HCT116 (cell line): ENCODE data around the gene ST3GAL2. TPM values are rescaled to one million over a fixed set of nuclear protein-coding genes. Genes with fewer than 3 reads are reported as not detected.

ENCODE experiments used
- ATAC-seq: fragments of 200-7000 bp; cut with Tn5 transposase; 2 replicates; pipeline ENCODE4 v1.9.1; 2020; ENCODE audit warnings: mild to moderate bottlenecking, moderate library complexity
- BruUV-seq: library from RNA; stranded (reverse); fragments of 400-500 nt; replicated peaks from 2 replicates; lab custom pipeline; 2021; lab: Mats Ljungman, UMichigan
- CTCF ChIA-PET: fragments of 300-600 bp; sonication (Branson Sonifier 250); formaldehyde crosslinking; loops from one replicate; lab custom pipeline; 2021; ENCODE audit warnings: antibody characterized with exemption; lab: Charles Lee
- POLR2A ChIA-PET: fragments of 300-600, 350-600 bp; sonication (Branson Sonifier 250); formaldehyde crosslinking; loops from one replicate; lab custom pipeline; 2021; ENCODE audit warnings: antibody characterized with exemption; lab: Charles Lee
- RAD21 ChIA-PET, 2 experiments: fragments of 300-600 bp; sonication (Branson Sonifier 250); formaldehyde crosslinking; loops; one replicate each; lab custom pipeline; 2023; ENCODE audit warnings: low total read pairs in 2 of 2; ENCODE audit not compliant: uncharacterized antibody in 2 of 2, unreplicated experiment in 2 of 2, low non-redundant PET in 1 of 2; lab: Charles Lee
- DNase-seq: peaks from one replicate; pipeline ENCODE4 v3.0.0-alpha.2; 2010; ENCODE audit warnings: low read depth, low spot score
- H2AFZ ChIP-seq: fragments of 200-600 bp; shearing (Covaris generic), sonication (generic); 2 replicates; pipeline ENCODE4 v1.6.1; 2017; ENCODE audit warnings: low read depth, mixed run types, mixed read lengths, antibody characterized with exemption, low read length; ENCODE audit not compliant: poor library complexity, severe bottlenecking
- H3K27ac ChIP-seq: 2 replicates; pipeline ENCODE4 v1.5.1; 2012; ENCODE audit warnings: low read depth, low read length
- H3K27me3 ChIP-seq: fragments of 200-600 bp; sonication (generic); 2 replicates; pipeline ENCODE4 v1.6.1; 2016; ENCODE audit warnings: mixed run types, low read length, mixed read lengths; ENCODE audit not compliant: insufficient read depth
- H3K36me3 ChIP-seq, 2 experiments: fragments of 200-500 bp in 1 of 2; fragments of 200-600 bp in 1 of 2; sonication (Bioruptor generic) in 1 of 2; sonication (generic) in 1 of 2; 2 replicates each; pipeline versions ENCODE4 v1.5.1 to v1.6.1; 2014 to 2016; ENCODE audit warnings: low read length in 2 of 2, inconsistent platforms in 1 of 2, mixed read lengths in 1 of 2, mixed run types in 1 of 2; ENCODE audit not compliant: insufficient read depth in 2 of 2, control insufficient read depth in 1 of 2
- H3K4me1 ChIP-seq, 2 experiments: fragments of 200-600 bp in 1 of 2; sonication (generic) in 1 of 2; 2 replicates each; pipeline versions ENCODE4 v1.5.1 to v1.6.1; 2012 to 2017; ENCODE audit warnings: low read length in 2 of 2, inconsistent platforms in 1 of 2, mild to moderate bottlenecking in 1 of 2, mixed read lengths in 1 of 2, mixed run types in 1 of 2, moderate library complexity in 1 of 2; ENCODE audit not compliant: insufficient read depth in 2 of 2, control insufficient read depth in 1 of 2
- H3K4me2 ChIP-seq: fragments of 200-600 bp; sonication (generic); 2 replicates; pipeline ENCODE4 v1.6.1; 2017; ENCODE audit warnings: mixed run types, low read length, mixed read lengths
- H3K4me3 ChIP-seq, 2 experiments: fragments of 200-600 bp in 1 of 2; sonication (generic) in 1 of 2; replicated peaks in 1 of 2; 2 replicates each; pipeline ENCODE4 v1.5.1; 2011 to 2016; ENCODE audit warnings: low read length in 2 of 2, control low read depth in 1 of 2, low read depth in 1 of 2, mild to moderate bottlenecking in 1 of 2, mixed read lengths in 1 of 2, mixed run types in 1 of 2
- H3K79me2 ChIP-seq: fragments of 200-600 bp; sonication (generic); 2 replicates; pipeline ENCODE4 v1.6.1; 2017; ENCODE audit warnings: mild to moderate bottlenecking, mixed run types, low read length, moderate library complexity, mixed read lengths; ENCODE audit not compliant: insufficient read depth
- H3K9ac ChIP-seq: fragments of 200-600 bp; sonication (generic); 2 replicates; pipeline ENCODE4 v1.6.1; 2016; ENCODE audit warnings: low read length, mixed read lengths
- H3K9me2 ChIP-seq: fragments of 200-600 bp; sonication (generic), shearing (Covaris generic); 2 replicates; pipeline ENCODE4 v1.6.1; 2017; ENCODE audit warnings: mixed run types, mild to moderate bottlenecking, moderate library complexity; ENCODE audit not compliant: insufficient read depth
- H3K9me3 ChIP-seq, 2 experiments: fragments of 200-500 bp in 1 of 2; fragments of 200-600 bp in 1 of 2; sonication (Bioruptor generic) in 1 of 2; sonication (generic) in 1 of 2; 2 replicates each; pipeline ENCODE4 v1.6.1; 2014 to 2017; ENCODE audit warnings: low read length in 2 of 2, mixed read lengths in 2 of 2, inconsistent platforms in 1 of 2, low read depth in 1 of 2, mild to moderate bottlenecking in 1 of 2, mixed run types in 1 of 2, moderate library complexity in 1 of 2; ENCODE audit not compliant: control insufficient read depth in 1 of 2, insufficient read depth in 1 of 2
- H4K20me1 ChIP-seq: fragments of 200-600 bp; sonication (generic), shearing (Covaris generic); 2 replicates; pipeline ENCODE4 v1.6.1; 2017; ENCODE audit warnings: mixed run types, mild to moderate bottlenecking, moderate library complexity; ENCODE audit not compliant: insufficient read depth
- EGR1 ChIP-seq: IDR thresholded peaks from 2 replicates; pipeline ENCODE4 v1.6.1; 2012; ENCODE audit warnings: low read depth
- ELF1 ChIP-seq: IDR thresholded peaks from 2 replicates; pipeline ENCODE4 v1.6.1; 2012; ENCODE audit warnings: low read depth, borderline replicate concordance
- EZH2 ChIP-seq: fragments of 200-600 bp; sonication (generic); IDR thresholded peaks from 2 replicates; pipeline ENCODE4 v1.6.1; 2017; ENCODE audit warnings: antibody characterized with exemption, mixed run types
- JUND ChIP-seq: IDR thresholded peaks from 2 replicates; pipeline ENCODE4 v1.6.1; 2012
- POLR2A ChIP-seq: IDR thresholded peaks from 2 replicates; pipeline ENCODE4 v1.7.0; 2011; ENCODE audit warnings: borderline replicate concordance; ENCODE audit not compliant: insufficient read depth, insufficient read length; ENCODE audit errors: extremely low read depth
- POLR2AphosphoS5 ChIP-seq: IDR thresholded peaks from 2 replicates; pipeline ENCODE4 v1.6.1; 2011; ENCODE audit warnings: mild to moderate bottlenecking, low read depth, low read length, moderate library complexity
- RAD21 ChIP-seq: IDR thresholded peaks from 2 replicates; pipeline ENCODE4 v1.6.1; 2012; ENCODE audit warnings: low read depth, mild to moderate bottlenecking
- SIN3A ChIP-seq: IDR thresholded peaks from 2 replicates; pipeline ENCODE4 v1.6.1; 2012; ENCODE audit warnings: low read depth
- SP1 ChIP-seq: IDR thresholded peaks from 2 replicates; pipeline ENCODE4 v1.6.1; 2012; ENCODE audit warnings: low read depth
- SRF ChIP-seq: IDR thresholded peaks from 2 replicates; pipeline ENCODE4 v1.6.1; 2012; ENCODE audit warnings: low read depth
- TCF7L2 ChIP-seq: IDR thresholded peaks from 2 replicates; pipeline ENCODE4 v1.7.0; 2011; ENCODE audit warnings: borderline replicate concordance, inconsistent platforms; ENCODE audit not compliant: insufficient read depth, insufficient read length; ENCODE audit errors: extremely low read depth
- YY1 ChIP-seq: IDR thresholded peaks from 2 replicates; pipeline ENCODE4 v1.6.1; 2011; ENCODE audit warnings: low read length, low read depth, moderate library complexity, mild to moderate bottlenecking; ENCODE audit not compliant: insufficient replicate concordance; ENCODE audit errors: extremely low read depth
- ZNF274 ChIP-seq: fragments of 200-500 bp; sonication (Bioruptor generic); IDR thresholded peaks from 2 replicates; pipeline ENCODE4 v1.6.1; 2014; ENCODE audit warnings: mild to moderate bottlenecking, low read depth, low read length, inconsistent platforms
- intact Hi-C: fragments of 100-400 bp; cut with micrococcal nuclease; formaldehyde crosslinking; loops from 2 replicates; pipeline ENCODE4 v1.10.0; 2022
- total RNA-seq: library from RNA; stranded (reverse); gene quantifications from one replicate; pipeline ENCODE4 v1.2.1, GENCODE V29; 2021; ENCODE audit not compliant: unreplicated experiment
- TF ChIP-seq, protein P1 (sequence below): IDR thresholded peaks from 2 replicates; pipeline ENCODE4 v1.6.1; 2011; ENCODE audit warnings: mild to moderate bottlenecking, low read length, moderate library complexity; ENCODE audit not compliant: insufficient replicate concordance; ENCODE audit errors: extremely low read depth
- TF ChIP-seq, protein P2 (sequence below): IDR thresholded peaks from 2 replicates; pipeline ENCODE4 v1.6.1; 2012
- TF ChIP-seq, protein P3 (sequence below): IDR thresholded peaks from 2 replicates; pipeline ENCODE4 v1.6.1; 2012; ENCODE audit warnings: low read depth
- TF ChIP-seq, protein P4 (sequence below): IDR thresholded peaks from 2 replicates; pipeline ENCODE4 v1.6.1; 2012
- TF ChIP-seq, protein P5 (sequence below), 3 experiments: fragments of 200-600 bp in 1 of 3; sonication (generic) in 1 of 3; IDR thresholded peaks in 2 of 3; conservative IDR thresholded peaks in 1 of 3; 2 replicates each; pipeline ENCODE4 v1.5.1; 2012 to 2017; ENCODE audit warnings: low read depth in 2 of 3, low read length in 2 of 3, antibody characterized with exemption in 1 of 3, borderline replicate concordance in 1 of 3, control low read depth in 1 of 3, mild to moderate bottlenecking in 1 of 3, mixed read lengths in 1 of 3, mixed run types in 1 of 3, moderate library complexity in 1 of 3; ENCODE audit not compliant: insufficient read depth in 1 of 3

ST3GAL2 gene
- total RNA-seq, 1 experiment from 2014 or later = 9.5 TPM

DNA sequence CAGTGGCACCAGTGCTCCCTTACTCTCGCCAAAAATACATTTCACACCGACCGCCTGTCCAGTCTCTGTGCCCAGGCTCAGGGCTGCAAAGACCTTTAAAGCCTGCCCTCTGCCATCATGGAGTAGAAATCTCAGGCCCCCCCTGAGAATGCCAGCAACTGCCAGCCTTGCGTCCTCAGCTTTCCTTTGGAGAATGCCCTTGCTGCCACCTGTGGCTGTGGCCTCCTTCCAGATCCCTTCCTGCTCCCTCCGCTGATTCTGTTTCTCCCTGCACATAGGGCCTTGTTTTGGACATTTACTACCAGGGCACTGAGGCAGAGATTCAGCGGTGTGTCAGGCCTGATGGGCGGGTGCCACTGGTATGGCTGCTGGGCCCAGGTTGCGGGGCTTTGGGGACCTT is 28.7 kb upstream of the ST3GAL2 start:
- no peak for TF ChIP-seq ELF1
- no peak for TF ChIP-seq SRF
- TF ChIP-seq, protein P1, sequence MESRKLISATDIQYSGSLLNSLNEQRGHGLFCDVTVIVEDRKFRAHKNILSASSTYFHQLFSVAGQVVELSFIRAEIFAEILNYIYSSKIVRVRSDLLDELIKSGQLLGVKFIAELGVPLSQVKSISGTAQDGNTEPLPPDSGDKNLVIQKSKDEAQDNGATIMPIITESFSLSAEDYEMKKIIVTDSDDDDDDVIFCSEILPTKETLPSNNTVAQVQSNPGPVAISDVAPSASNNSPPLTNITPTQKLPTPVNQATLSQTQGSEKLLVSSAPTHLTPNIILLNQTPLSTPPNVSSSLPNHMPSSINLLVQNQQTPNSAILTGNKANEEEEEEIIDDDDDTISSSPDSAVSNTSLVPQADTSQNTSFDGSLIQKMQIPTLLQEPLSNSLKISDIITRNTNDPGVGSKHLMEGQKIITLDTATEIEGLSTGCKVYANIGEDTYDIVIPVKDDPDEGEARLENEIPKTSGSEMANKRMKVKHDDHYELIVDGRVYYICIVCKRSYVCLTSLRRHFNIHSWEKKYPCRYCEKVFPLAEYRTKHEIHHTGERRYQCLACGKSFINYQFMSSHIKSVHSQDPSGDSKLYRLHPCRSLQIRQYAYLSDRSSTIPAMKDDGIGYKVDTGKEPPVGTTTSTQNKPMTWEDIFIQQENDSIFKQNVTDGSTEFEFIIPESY = no peak
- TF ChIP-seq EZH2 = no peak
- TF ChIP-seq YY1 = no peak
- TF ChIP-seq, protein P2, sequence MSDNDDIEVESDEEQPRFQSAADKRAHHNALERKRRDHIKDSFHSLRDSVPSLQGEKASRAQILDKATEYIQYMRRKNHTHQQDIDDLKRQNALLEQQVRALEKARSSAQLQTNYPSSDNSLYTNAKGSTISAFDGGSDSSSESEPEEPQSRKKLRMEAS = no peak
- TF ChIP-seq RAD21 = no peak
- TF ChIP-seq ZNF274 = no peak
- TF ChIP-seq, protein P3, sequence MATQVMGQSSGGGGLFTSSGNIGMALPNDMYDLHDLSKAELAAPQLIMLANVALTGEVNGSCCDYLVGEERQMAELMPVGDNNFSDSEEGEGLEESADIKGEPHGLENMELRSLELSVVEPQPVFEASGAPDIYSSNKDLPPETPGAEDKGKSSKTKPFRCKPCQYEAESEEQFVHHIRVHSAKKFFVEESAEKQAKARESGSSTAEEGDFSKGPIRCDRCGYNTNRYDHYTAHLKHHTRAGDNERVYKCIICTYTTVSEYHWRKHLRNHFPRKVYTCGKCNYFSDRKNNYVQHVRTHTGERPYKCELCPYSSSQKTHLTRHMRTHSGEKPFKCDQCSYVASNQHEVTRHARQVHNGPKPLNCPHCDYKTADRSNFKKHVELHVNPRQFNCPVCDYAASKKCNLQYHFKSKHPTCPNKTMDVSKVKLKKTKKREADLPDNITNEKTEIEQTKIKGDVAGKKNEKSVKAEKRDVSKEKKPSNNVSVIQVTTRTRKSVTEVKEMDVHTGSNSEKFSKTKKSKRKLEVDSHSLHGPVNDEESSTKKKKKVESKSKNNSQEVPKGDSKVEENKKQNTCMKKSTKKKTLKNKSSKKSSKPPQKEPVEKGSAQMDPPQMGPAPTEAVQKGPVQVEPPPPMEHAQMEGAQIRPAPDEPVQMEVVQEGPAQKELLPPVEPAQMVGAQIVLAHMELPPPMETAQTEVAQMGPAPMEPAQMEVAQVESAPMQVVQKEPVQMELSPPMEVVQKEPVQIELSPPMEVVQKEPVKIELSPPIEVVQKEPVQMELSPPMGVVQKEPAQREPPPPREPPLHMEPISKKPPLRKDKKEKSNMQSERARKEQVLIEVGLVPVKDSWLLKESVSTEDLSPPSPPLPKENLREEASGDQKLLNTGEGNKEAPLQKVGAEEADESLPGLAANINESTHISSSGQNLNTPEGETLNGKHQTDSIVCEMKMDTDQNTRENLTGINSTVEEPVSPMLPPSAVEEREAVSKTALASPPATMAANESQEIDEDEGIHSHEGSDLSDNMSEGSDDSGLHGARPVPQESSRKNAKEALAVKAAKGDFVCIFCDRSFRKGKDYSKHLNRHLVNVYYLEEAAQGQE = no peak
- TF ChIP-seq, protein P4, sequence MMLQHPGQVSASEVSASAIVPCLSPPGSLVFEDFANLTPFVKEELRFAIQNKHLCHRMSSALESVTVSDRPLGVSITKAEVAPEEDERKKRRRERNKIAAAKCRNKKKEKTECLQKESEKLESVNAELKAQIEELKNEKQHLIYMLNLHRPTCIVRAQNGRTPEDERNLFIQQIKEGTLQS = no peak
- no peak for TF ChIP-seq EGR1
- no peak for TF ChIP-seq POLR2AphosphoS5
- no peak for TF ChIP-seq SIN3A
- TF ChIP-seq, protein P5, sequence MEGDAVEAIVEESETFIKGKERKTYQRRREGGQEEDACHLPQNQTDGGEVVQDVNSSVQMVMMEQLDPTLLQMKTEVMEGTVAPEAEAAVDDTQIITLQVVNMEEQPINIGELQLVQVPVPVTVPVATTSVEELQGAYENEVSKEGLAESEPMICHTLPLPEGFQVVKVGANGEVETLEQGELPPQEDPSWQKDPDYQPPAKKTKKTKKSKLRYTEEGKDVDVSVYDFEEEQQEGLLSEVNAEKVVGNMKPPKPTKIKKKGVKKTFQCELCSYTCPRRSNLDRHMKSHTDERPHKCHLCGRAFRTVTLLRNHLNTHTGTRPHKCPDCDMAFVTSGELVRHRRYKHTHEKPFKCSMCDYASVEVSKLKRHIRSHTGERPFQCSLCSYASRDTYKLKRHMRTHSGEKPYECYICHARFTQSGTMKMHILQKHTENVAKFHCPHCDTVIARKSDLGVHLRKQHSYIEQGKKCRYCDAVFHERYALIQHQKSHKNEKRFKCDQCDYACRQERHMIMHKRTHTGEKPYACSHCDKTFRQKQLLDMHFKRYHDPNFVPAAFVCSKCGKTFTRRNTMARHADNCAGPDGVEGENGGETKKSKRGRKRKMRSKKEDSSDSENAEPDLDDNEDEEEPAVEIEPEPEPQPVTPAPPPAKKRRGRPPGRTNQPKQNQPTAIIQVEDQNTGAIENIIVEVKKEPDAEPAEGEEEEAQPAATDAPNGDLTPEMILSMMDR (IDR thresholded peaks at IDR 0.05 in 2 of 3, conservative IDR thresholded peaks at IDR 0.05 in 1 of 3; ENCODE audit: borderline replicate concordance in 1 of 3, insufficient read depth in 1 of 3, low read depth in 2 of 3, low read length in 2 of 3) = no peak
- TF ChIP-seq JUND = no peak
- no peak for TF ChIP-seq TCF7L2
- TF ChIP-seq POLR2A = no peak
- no peak for TF ChIP-seq SP1
- no peak overlapping the region for H3K4me2 ChIP-seq
- H3K9me2 ChIP-seq = no peaks in the 10 kb centered on the region
- intact Hi-C loops = no loop called here
- no peak overlapping the region for H3K4me3 ChIP-seq
- H3K79me2 ChIP-seq = no peaks in the 10 kb centered on the region
- no peaks in the 10 kb centered on the region for H3K27me3 ChIP-seq
- H3K36me3 ChIP-seq = no peaks in the 10 kb centered on the region
- POLR2A ChIA-PET = no interaction called here
- RAD21 ChIA-PET = no interaction called here
- CTCF ChIA-PET = no interaction called here
- no peaks in the 10 kb centered on the region for H3K9me3 ChIP-seq
- DNase-seq (no peak), ATAC-seq (no peak)
- no peaks in the 10 kb centered on the region for H4K20me1 ChIP-seq
- H3K27ac ChIP-seq = no peak overlapping the region
- BruUV-seq = no TSS peak
- no peak overlapping the region for H2AFZ ChIP-seq
- H3K9ac ChIP-seq = no peak overlapping the region
- no peaks in the 10 kb centered on the region for H3K4me1 ChIP-seq
